GM19239 (cell line): ENCODE results near the gene ZNF814.
"Not testable (repeated sequence)": the region's sequence is repeated elsewhere in the genome, so short reads cannot be mapped to it uniquely, and the experiment has no call there.

Experiments
- DNase-seq: peaks from one replicate; pipeline ENCODE4 v3.0.0; 2011; ENCODE audit warnings: low spot score; ENCODE audit not compliant: insufficient read length
- FAIRE-seq: peaks from 2 replicates; lab custom pipeline; 2011; peaks lifted over from hg19 to GRCh38; lab: Jason Lieb, UNC

The ZNF814 gene

GRCh38 chr19:57888560-57889231, at the start of gene ZNF814:
ZNF814 (minus strand) TSS chr19:57889037; CDS start chr19:57888802, 235 bp downstream.
- FAIRE-seq: no peak
- peak; percentile 30 for DNase-seq

- FAIRE-seq: no peak
Measured at GRCh38 chr19:57935731-57936130, 46.9 kb upstream of the ZNF814 start.

GRCh38 chr19:57934820-57935665, 46.2 kb upstream of the ZNF814 start, which contains the start of gene ZNF418:
ZNF418 (minus strand) TSS chr19:57935402; CDS start chr19:57933822, 1,580 bp downstream.
- peak; percentile 68 for FAIRE-seq
- no peak for DNase-seq

More at GRCh38 chr19:57935731-57936130, 46.9 kb upstream of the ZNF814 start:
- DNase-seq: no peak

- no peak for FAIRE-seq
Measured at GRCh38 chr19:57927587-57927986, 38.8 kb upstream of the ZNF814 start.

GRCh38 chr19:57916168-57916995, 27.5 kb upstream of the ZNF814 start, which contains the start of gene ZNF417:
ZNF417 (minus strand) TSS chr19:57916592; CDS start chr19:57916411, 181 bp downstream.
- peak; percentile 98 for FAIRE-seq
- DNase-seq: peak; percentile 77

More at GRCh38 chr19:57927587-57927986, 38.8 kb upstream of the ZNF814 start:
- no peak for DNase-seq

- DNase-seq: no peak
- FAIRE-seq: no peak
Measured at GRCh38 chr19:57914531-57914930, 25.7 kb upstream of the ZNF814 start.

- DNase-seq (no peak), FAIRE-seq (no peak)
Measured at GRCh38 chr19:57907394-57907793, 18.6 kb upstream of the ZNF814 start.

GRCh38 chr19:57905258-57905657, 16.4 kb upstream of the ZNF814 start:
- DNase-seq: no peak
- no peak for FAIRE-seq

GRCh38 chr19:57903618-57904184, 14.9 kb upstream of the ZNF814 start:
- no peak for FAIRE-seq
- no peak for DNase-seq

- FAIRE-seq (no peak), DNase-seq (no peak)
Measured at GRCh38 chr19:57900311-57900710, 11.5 kb upstream of the ZNF814 start.

GRCh38 chr19:57890706-57891105, 1.9 kb upstream of the ZNF814 start:
- FAIRE-seq, DNase-seq: not testable (repeated sequence)

GRCh38 chr19:57888107-57888559, 704 bp downstream of the ZNF814 start:
- no peak for FAIRE-seq
- DNase-seq: no peak

GRCh38 chr19:57887195-57887941, 1.5 kb downstream of the ZNF814 start:
- DNase-seq (no peak), FAIRE-seq (no peak)

GRCh38 chr19:57886046-57886445, 2.8 kb downstream of the ZNF814 start:
- FAIRE-seq (no peak), DNase-seq (no peak)

- not testable (repeated sequence) for DNase-seq, FAIRE-seq
Measured at GRCh38 chr19:57873883-57874799, 14.7 kb downstream of the ZNF814 start.

- no peak for DNase-seq
- no peak for FAIRE-seq
Measured at GRCh38 chr19:57872450-57872849, 16.4 kb downstream of the ZNF814 start.

- FAIRE-seq (no peak), DNase-seq (no peak)
Measured at GRCh38 chr19:57870225-57870624, 18.6 kb downstream of the ZNF814 start.

GRCh38 chr19:57869655-57870054, 19.2 kb downstream of the ZNF814 start:
- DNase-seq, FAIRE-seq: not testable (repeated sequence)
